ENCODE results near the gene TMEM269.

The TMEM269 gene

DNA sequence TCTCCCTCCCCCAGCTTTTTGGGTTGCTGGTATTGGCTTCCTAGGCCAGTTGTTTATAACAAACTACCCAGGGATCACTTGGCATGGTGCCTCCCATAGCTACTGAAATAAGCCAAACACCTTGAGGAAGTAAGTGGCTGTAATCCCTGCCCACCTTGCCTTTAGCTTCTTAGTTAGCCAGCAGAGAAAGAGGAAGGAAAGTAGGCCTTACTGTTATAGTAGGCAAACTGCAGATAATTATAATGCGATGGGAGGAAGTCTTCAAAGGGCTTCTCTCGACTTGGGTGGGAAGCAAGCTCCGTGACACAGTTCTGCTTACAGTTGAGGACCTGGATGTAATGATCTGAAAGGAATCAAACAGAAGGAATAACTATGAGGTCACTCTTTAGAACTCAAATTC is 26.1 kb upstream of the TMEM269 start:
- in situ Hi-C loops (cut with HindIII; ENCODE audit: low pct_ligation_motif_present, low sequenced_read_pairs): no loop called here
- H3K4me3 ChIP-seq (ENCODE audit: low read depth, low read length): no peak overlapping the region

DNA sequence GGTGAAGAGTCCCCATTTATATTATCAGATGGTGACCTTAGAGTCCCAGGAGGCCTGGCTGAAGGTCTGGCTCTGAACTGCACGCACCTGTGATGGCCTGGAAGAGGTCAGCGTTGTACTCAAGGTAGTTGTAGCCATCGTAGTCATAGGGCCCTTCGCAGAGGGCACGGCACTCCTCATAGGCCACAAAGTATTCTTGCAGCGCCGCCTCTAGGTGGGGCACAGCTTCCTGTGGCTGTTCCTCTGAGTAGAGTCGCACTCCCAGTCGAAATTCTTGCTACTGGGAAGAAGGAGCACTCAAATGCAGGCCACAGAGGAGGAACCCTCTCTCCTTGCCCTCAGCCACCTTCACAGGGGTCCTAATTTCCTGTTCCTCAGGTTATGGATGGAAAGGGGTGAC is 25.7 kb upstream of the TMEM269 start:
- DNase-seq: no peak
- TF ChIP-seq, protein P1, sequence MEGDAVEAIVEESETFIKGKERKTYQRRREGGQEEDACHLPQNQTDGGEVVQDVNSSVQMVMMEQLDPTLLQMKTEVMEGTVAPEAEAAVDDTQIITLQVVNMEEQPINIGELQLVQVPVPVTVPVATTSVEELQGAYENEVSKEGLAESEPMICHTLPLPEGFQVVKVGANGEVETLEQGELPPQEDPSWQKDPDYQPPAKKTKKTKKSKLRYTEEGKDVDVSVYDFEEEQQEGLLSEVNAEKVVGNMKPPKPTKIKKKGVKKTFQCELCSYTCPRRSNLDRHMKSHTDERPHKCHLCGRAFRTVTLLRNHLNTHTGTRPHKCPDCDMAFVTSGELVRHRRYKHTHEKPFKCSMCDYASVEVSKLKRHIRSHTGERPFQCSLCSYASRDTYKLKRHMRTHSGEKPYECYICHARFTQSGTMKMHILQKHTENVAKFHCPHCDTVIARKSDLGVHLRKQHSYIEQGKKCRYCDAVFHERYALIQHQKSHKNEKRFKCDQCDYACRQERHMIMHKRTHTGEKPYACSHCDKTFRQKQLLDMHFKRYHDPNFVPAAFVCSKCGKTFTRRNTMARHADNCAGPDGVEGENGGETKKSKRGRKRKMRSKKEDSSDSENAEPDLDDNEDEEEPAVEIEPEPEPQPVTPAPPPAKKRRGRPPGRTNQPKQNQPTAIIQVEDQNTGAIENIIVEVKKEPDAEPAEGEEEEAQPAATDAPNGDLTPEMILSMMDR (IDR thresholded peaks at IDR 0.05; ENCODE audit: low read depth, low read length, missing control alignments): no peak
- in situ Hi-C loops (cut with HindIII; ENCODE audit: low pct_ligation_motif_present, low sequenced_read_pairs): no loop called here
- Histone ChIP-seq H3K4me3 (ENCODE audit: low read depth, low read length) (no peak overlapping the region), H3K27me3 (replicated peaks) (no peaks in the 10 kb centered on the region), H3K27ac (no peak overlapping the region), H3K36me3 (replicated peaks) (peaks cover 72% of the 10 kb centered on the region)

More for the DNA sequence above, 26.1 kb upstream of the TMEM269 start:
- H3K27me3 ChIP-seq (replicated peaks): no peaks in the 10 kb centered on the region
- H3K36me3 ChIP-seq (replicated peaks): peaks cover 77% of the 10 kb centered on the region
- TF ChIP-seq, protein P1 (IDR thresholded peaks at IDR 0.05; ENCODE audit: low read depth, low read length, missing control alignments): no peak
- no peak overlapping the region for H3K27ac ChIP-seq
- DNase-seq: no peak

DNA sequence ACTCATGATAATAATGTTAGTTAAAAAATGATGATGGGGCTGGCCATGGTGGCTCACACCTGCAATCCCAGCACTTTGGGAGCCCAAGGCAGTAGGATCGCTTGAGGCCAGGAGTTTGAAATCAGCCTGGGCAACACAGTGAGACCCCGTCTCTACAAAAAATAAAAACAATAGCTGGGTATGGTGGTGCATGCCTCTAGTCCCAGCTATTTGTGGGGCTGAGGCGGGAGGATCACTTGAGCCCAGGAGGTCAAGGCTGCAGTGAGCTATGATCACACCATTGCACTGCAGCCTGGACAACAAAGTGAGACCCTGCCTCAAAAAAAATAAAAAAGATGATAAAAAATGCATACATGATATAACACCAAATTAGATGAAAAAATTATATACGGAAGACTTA is 23.2 kb upstream of the TMEM269 start:
- DNase-seq: no peak
- no peak overlapping the region for H3K27ac ChIP-seq
- peaks cover 48% of the 10 kb centered on the region for H3K36me3 ChIP-seq (replicated peaks)
- in situ Hi-C loops (cut with HindIII; ENCODE audit: low pct_ligation_motif_present, low sequenced_read_pairs): no loop called here
- H3K27me3 ChIP-seq (replicated peaks): no peaks in the 10 kb centered on the region
- TF ChIP-seq, protein P1 (IDR thresholded peaks at IDR 0.05; ENCODE audit: low read depth, low read length, missing control alignments): no peak
- H3K4me3 ChIP-seq (ENCODE audit: low read depth, low read length): no peak overlapping the region

DNA sequence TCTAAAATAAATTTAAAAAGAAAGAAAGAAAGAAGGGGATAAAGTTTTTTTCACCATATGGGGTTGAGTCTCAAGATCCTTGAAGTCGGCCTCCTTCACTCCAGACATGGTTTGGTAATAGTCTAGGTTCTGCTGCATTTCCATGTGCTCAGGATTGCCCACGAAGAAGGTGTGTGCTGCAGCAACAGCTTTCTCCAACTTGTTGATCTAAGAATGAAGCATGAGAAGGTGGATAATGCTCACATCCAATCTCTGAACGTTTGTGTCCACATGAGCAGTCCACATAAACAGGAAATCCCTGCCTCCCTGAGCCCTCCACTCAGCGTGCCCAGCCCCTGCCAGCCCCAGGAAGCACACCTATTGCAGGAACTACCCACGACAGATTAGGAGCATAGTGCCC is 22.5 kb upstream of the TMEM269 start:
- Histone ChIP-seq H3K36me3 (replicated peaks) (peaks cover 41% of the 10 kb centered on the region), H3K27ac (no peak overlapping the region), H3K27me3 (replicated peaks) (no peaks in the 10 kb centered on the region), H3K4me3 (ENCODE audit: low read depth, low read length) (no peak overlapping the region)
- in situ Hi-C loops (cut with HindIII; ENCODE audit: low pct_ligation_motif_present, low sequenced_read_pairs): no loop called here
- DNase-seq: no peak
- TF ChIP-seq, protein P1 (IDR thresholded peaks at IDR 0.05; ENCODE audit: low read depth, low read length, missing control alignments): no peak

DNA sequence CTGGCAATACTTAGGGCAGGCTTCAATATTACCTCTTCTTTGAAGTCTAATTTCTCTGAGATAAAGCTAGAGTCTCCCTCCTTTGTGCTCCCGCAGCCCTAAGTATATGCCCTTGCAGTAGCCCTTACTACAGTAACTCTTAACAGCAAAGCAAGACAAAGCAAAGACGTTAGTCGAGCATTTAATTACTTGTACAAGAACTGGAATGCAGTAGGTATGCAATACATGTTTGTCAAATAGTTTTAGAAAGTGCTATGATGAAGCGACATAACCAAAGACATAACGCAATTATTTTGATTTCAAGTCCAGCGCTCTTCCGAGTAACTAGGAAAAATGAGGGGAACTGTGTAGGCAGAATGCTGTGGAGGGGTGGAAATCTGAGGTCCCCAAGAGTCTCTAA is 19.5 kb upstream of the TMEM269 start:
- peak overlapping the region; percentile 44 for H3K27ac ChIP-seq
- in situ Hi-C loops (cut with HindIII; ENCODE audit: low pct_ligation_motif_present, low sequenced_read_pairs): no loop called here

More for the DNA sequence above, 19.5 kb upstream of the TMEM269 start:
- Histone ChIP-seq H3K4me3 (ENCODE audit: low read depth, low read length) (peak overlapping the region; percentile 95), H3K36me3 (replicated peaks) (peaks cover 13% of the 10 kb centered on the region), H3K27me3 (replicated peaks) (no peaks in the 10 kb centered on the region)
- DNase-seq: no peak
- TF ChIP-seq, protein P1 (IDR thresholded peaks at IDR 0.05; ENCODE audit: low read depth, low read length, missing control alignments): no peak

All from brain microvascular endothelial cell (primary cell).